Loucy (cell line): ENCODE data around the gene ATRNL1.
"Not testable (repeated sequence)": the region's sequence is repeated elsewhere in the genome, so short reads cannot be mapped to it uniquely, and the experiment has no call there.

Source experiments
- EZH2phosphoT487 ChIP-seq: fragments of 200-600 bp; IDR thresholded peaks from 2 replicates; pipeline ENCODE4 v1.6.1; 2018; ENCODE audit warnings: antibody characterized with exemption, mild to moderate bottlenecking, moderate library complexity, borderline replicate concordance
- TF ChIP-seq, protein P1 (sequence below): fragments of 200-600 bp; sonication (generic); conservative IDR thresholded peaks from 2 replicates; pipeline ENCODE4 v1.5.1; 2014; ENCODE audit warnings: mild to moderate bottlenecking, antibody characterized with exemption, low read length

DNA sequence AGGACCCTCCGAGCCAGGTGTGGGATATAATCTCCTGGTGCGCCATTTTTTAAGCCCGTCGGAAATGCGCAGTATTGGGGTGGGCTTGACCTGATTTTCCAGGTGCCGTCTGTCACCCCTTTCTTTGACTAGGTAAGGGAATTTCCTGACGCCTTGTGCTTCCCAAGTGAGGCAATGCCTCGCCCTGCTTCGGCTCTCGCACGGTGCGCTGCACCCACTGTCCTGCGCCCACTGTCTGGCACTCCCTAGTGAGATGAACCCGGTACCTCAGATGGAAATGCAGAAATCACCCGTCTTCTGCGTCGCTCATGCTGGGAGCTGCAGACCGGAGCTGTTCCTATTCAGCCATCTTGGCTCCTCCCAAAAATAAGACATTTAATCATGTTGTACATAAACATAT, 443.2 kb downstream of the ATRNL1 start:
- TF ChIP-seq, protein P1, sequence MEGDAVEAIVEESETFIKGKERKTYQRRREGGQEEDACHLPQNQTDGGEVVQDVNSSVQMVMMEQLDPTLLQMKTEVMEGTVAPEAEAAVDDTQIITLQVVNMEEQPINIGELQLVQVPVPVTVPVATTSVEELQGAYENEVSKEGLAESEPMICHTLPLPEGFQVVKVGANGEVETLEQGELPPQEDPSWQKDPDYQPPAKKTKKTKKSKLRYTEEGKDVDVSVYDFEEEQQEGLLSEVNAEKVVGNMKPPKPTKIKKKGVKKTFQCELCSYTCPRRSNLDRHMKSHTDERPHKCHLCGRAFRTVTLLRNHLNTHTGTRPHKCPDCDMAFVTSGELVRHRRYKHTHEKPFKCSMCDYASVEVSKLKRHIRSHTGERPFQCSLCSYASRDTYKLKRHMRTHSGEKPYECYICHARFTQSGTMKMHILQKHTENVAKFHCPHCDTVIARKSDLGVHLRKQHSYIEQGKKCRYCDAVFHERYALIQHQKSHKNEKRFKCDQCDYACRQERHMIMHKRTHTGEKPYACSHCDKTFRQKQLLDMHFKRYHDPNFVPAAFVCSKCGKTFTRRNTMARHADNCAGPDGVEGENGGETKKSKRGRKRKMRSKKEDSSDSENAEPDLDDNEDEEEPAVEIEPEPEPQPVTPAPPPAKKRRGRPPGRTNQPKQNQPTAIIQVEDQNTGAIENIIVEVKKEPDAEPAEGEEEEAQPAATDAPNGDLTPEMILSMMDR: not testable (repeated sequence)
- TF ChIP-seq EZH2phosphoT487: not testable (repeated sequence)
